Measurements from ENCODE around the gene H19. TPM values are rescaled to one million over a fixed set of nuclear protein-coding genes. Genes with fewer than 3 reads are reported as not detected.

Gene H19
- 9.8 TPM for total RNA-seq

GRCh38 chr11:1997755-1998154 is at the start of gene H19:
Gene H19, minus strand, starts transcription at chr11:1997842.
- no peak for DNase-seq (ENCODE audit: low spot score in 2 of 2)
- FAIRE-seq, result no peak

DNA sequence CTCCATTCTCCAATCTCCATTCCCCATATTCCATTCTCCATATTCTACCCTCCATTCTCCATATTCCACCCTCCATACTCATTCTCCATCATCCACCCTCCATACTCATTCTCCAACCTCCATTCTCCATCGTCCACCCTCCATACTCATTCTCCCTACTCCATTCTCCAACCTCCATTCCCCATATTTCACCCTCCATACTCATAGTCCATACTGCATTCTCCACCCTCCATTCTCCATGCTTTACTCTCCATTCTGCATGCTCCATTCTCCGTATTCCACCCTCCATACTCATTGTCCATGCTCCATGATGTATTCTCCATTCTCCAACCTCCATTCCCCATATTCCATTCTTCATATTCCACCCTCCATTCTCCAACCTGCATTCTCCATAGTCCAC is 44.3 kb upstream of the H19 start:
- FAIRE-seq (no peak), DNase-seq (ENCODE audit: low spot score in 2 of 2) (no peak)

GRCh38 chr11:2041153-2041552 is 43.5 kb upstream of the H19 start:
- DNase-seq (ENCODE audit: low spot score in 2 of 2) (no peak), FAIRE-seq (no peak)

DNA sequence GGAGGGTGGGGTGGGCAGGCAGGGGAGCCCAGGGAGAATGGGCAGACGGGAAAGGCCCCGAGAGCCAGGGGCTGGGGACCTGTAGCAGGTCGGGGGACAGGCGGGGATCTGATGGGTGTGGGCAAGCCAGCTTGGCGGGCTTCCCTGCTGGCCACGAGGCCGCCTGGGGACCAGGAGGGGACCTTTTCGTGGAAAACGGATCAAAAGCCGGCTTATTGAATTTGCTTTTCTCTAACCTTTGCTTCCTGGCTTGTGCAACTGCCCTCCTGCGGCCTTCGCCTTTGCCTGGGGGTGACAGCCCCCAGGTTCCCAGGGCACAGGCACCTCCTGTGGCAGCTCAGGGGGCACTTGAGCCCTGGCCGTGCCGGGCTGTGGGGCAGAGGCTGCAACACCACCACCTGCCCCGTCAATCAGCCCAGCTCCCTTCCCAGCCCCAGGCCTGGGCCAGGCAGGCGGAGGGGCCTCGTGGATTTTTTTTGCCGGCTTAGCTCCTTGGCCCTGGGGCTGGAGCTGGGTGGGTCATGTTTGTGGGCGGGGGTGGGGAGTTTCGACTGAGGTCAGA is 41.6 kb upstream of the H19 start:
- no peak for DNase-seq (ENCODE audit: low spot score in 2 of 2)
- FAIRE-seq, result no peak

DNA sequence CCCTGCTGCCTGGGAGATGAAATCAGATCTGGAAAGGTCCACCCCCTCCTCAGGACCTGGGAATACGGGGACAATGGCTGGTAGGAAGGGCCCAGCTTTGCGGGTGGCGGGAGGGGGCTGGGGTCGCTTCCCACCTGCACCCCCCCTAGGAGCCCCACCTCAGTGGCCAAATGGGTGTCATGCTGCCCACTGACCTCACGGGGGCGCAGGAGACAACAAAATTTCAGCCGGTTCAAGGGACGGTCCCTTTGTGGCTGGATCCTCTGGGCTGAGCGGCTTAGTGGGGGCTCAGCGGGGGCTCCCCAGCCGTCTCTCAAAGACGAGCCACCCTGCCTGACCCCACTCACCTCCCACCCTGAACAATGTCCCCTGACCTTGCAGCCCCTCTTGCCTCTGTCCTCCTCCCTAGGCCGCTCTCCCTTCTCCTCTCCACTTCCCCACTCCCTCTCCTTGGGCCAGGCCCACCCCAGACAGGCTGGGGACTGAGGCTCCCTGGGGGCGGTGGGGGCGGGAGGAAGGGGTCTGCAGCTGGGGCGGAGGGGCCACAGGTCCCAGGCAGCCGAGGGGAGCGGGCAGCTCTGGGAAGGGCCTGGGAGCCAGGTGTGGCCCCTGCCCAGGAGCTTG is 39.3 kb upstream of the H19 start:
- DNase-seq (ENCODE audit: low spot score in 2 of 2) (no peak), FAIRE-seq (no peak)

- no peak for DNase-seq (ENCODE audit: low spot score in 2 of 2)
- FAIRE-seq, result no peak
These were observed 37.7 kb upstream of the H19 start for GRCh38 chr11:2035382-2035781.

- FAIRE-seq (no peak), DNase-seq (ENCODE audit: low spot score in 2 of 2) (no peak)
These were observed 33.4 kb upstream of the H19 start for GRCh38 chr11:2031058-2031457.

DNA sequence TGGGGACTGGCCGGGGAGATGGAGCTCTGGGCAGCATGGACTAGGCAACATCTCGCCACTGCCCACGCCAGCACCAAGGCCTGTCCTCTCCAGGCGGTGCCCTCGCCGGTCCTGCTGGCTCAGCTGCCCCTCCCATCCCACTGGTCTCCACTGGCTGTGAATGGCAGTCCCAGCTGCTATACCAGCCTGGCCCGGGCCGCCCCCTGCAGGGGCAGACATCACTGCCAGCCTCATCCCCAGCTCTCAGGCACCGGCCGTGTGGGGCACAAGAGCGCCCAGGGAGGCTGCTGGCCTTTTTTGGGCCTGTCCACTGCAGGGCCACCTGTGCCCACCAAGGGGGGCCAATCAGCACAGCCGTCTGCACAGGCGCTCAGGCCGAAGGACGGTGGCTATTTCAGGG is 30.1 kb upstream of the H19 start:
- DNase-seq (ENCODE audit: low spot score in 2 of 2), result no peak
- no peak for FAIRE-seq

GRCh38 chr11:2015025-2015424 is 17.4 kb upstream of the H19 start:
- no peak for DNase-seq (ENCODE audit: low spot score in 2 of 2)
- no peak for FAIRE-seq

- FAIRE-seq (no peak), DNase-seq (ENCODE audit: low spot score in 2 of 2) (no peak)
These were observed 14.8 kb upstream of the H19 start for GRCh38 chr11:2012440-2012839.

DNA sequence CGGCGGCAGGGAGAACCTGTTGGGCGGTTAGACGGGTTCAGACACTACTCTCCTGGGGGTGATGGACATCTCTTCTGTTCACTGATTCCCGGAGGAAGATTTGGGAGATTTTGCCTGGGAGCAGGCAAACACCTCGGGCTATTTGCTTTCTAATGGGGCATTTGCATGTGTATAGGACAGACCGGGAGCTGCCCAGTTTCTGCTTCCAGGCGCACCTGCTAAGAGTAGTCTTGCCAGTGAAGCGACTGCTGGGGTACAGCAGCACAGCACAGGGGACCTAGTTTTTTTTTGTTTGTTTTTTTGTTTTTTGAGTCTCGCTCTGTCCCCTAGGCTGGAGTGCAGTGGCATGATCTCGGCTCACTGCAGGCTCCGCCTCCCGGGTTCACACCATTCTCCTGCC is 6.8 kb upstream of the H19 start:
- no peak for FAIRE-seq

DNA sequence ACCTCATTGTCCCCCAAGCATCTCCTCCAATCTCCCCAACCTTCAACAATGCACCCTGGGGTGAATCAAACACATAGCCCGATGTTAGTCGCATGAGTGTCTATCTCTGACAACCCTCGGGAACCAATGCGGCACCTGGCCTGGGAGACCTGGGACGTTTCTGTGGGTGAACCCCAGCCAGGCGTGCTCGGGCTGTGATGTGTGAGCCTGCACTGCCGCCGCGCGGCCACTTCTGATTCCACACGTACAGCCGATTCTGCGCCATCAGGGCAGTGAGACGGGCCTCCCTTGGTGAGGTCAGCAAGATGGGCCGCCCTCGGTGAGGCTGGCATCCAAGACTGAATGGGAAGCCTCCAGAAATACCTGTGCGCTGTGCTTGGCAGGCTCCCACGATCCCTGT is 5.2 kb upstream of the H19 start:
- FAIRE-seq (no peak), DNase-seq (ENCODE audit: low spot score in 2 of 2) (no peak)

More for the DNA sequence above, 6.8 kb upstream of the H19 start:
- DNase-seq (ENCODE audit: low spot score in 2 of 2), result no peak

DNA sequence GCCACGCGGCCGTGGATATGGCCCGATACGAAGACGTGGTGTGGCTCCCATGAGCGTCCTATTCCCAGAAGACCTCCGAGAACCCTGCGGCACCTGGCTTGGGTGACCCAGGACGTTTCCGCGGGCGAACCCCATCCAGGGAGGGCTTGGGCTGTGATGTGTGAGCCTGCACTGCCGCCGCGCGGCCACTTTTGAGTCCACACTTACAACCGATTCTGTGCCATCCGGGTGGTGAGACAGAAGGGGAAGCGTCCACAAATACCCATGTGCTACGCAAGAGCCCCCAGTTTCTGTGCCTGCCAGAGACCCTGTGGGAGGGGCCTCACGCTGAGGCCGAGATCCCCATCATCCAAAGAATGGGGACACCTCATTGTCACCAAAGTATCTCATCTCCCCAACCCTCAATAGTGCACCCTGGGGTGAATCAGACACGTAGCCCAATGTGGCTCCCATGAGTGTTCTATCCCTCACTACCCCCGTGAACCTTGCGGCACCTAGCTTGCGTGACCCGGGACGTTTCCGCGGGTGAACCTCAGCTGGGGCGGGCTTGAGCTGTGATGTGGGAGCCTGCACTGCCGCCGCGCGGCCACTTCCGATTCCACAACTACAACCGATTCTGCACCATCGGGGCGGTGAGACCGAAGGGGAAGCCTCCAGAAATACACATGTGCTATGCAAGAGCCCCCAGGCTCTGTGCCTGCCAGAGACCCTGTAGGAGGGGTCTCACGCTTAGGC is 4.6 kb upstream of the H19 start:
- FAIRE-seq (no peak), DNase-seq (ENCODE audit: low spot score in 2 of 2) (no peak)

- DNase-seq (ENCODE audit: low spot score in 2 of 2) (no peak), FAIRE-seq (no peak)
These were observed 1.2 kb upstream of the H19 start for GRCh38 chr11:1998861-1999260.

DNA sequence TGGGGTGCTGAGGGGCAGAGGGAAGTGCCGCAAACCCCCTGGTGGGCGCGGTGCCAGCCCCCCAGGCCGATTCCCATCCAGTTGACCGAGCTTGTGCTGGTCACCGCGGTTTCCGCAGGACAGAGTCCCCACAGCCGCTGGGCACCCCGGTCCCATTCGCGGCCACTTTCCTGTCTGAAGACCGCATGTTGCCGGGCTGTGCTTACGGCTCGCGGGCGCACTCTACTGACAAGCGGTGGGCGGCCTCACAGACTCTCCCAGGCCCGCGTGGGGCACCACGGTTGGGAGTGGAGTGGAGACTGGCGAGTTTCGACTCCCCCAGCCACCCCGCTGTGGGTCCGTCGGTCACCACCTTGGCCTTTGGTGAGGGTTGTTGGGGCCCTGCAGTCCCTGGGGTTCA is 648 bp upstream of the H19 start:
- DNase-seq (ENCODE audit: low spot score in 2 of 2) (no peak), FAIRE-seq (no peak)

DNA sequence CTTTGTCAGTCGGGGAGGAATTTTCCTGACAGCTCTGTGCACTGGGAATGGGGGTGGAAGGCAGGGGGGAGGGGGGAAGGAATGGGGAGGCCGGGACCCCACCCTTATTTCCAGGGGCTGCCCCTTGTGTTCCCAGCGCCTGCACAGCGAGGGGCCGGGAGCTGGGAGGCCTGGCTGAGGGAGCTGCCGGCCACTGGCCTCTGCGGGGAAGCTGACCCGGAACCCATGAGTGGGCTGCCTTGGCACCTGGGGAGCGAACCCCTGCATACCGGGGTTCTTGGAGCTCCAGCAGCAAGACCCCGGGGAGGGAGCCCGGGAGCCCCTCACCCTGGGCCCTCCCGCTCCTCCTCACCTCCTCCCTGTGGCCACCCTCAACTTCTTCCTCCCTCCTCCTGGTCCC is 3.5 kb downstream of the H19 start:
- FAIRE-seq (no peak), DNase-seq (ENCODE audit: low spot score in 2 of 2) (no peak)

GRCh38 chr11:1992111-1992510 is 5.5 kb downstream of the H19 start:
- FAIRE-seq, result no peak
- DNase-seq (ENCODE audit: low spot score in 2 of 2), result no peak

DNA sequence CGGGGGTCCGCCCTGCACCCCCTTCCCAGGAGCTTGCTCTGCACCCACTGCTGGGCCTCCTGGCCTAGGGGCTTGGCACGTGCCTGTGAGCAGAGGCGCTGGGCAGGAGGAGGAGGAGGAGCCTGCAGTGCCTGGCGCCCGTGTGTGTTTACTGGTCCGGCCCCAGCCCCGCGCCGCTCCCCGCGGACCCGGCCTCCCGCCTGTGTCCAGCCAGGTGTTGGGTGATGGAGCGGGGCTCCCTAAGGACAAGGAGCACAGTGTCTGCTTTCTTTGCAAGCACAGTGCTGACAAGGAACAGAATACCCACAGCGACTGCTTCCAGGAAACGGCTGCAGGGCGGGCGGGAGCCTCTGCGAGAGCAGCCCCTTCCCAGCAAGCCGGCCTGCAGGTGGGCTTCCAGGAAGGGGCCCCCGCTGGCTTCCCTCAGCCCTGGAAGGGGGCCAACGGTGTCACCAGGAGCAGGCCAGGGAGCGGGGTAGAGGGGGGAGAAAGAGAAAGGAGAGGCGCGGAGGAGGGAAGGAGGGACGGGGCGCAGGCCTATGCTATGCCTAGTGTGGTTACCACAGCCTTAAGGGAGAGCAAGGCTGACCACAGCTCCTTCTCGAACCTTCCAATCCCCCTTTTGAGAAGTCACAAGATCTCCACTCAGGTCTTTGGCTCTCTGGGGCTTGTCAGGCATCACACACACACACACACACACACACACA is 6.6 kb downstream of the H19 start:
- DNase-seq (ENCODE audit: low spot score in 2 of 2), result no peak
- no peak for FAIRE-seq

DNA sequence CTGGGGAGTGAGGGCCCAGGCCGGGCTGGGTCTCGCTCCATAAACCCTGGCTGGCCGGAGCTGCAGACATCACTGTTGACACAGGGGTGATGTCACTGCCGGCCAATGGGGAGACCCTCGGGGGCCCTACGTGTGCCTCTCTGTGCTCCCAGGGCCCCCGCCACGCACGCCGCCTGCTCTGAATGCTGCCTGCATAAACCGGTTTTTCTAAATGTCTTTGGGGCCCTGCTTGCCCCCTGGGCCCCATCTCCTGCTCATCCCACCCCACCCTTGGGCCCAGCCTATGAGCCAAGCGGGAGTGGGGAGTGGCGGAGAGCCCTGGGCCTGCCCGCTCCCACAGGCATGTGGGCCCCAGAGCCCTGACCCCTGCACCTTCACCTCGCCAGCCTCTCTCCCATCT is 7.7 kb downstream of the H19 start:
- FAIRE-seq (no peak), DNase-seq (ENCODE audit: low spot score in 2 of 2) (no peak)

GRCh38 chr11:1988667-1989317 is 8.8 kb downstream of the H19 start:
- no peak for DNase-seq (ENCODE audit: low spot score in 2 of 2)
- no peak for FAIRE-seq

GRCh38 chr11:1988174-1988573 is 9.5 kb downstream of the H19 start:
- DNase-seq (ENCODE audit: low spot score in 2 of 2), result no peak
- no peak for FAIRE-seq
